ENCODE measurements around the gene PGK2.

PGK2 gene

DNA sequence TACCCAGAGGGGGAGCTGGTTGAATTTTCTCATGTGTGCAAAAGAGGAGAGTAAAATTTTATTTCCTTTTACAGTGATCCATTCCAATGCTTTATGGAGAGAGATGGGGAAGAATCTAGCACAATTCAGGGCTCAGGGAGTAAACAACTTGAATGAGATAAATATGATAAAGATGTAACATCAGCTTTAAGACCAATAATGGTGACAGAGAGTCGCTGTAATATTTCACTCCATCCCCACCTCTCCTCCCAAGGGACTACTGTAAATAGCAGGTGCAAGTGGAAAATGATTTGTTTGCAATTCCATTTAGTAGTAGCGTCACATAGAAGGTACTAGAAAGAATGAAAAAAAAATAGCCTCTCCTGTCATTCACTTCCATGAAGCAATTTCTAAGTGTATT, 47.7 kb downstream of the PGK2 start:
- in situ Hi-C loops (cut with HindIII; ENCODE audit: low sequenced_read_pairs), result no loop called here

- in situ Hi-C loops (cut with HindIII; ENCODE audit: low sequenced_read_pairs), result no loop called here
Measured at GRCh38 chr6:49736017-49736508, 51.0 kb downstream of the PGK2 start.

All from endothelial cell of hepatic sinusoid (primary cell).